ENCODE data around the gene NSMCE4A. TPM values are rescaled to one million over a fixed set of nuclear protein-coding genes. Genes with fewer than 3 reads are reported as not detected.
"Not testable (repeated sequence)": the region's sequence is repeated elsewhere in the genome, so short reads cannot be mapped to it uniquely, and the experiment has no call there.

The NSMCE4A gene
- 66.0 TPM for polyA plus RNA-seq (2013)

DNA sequence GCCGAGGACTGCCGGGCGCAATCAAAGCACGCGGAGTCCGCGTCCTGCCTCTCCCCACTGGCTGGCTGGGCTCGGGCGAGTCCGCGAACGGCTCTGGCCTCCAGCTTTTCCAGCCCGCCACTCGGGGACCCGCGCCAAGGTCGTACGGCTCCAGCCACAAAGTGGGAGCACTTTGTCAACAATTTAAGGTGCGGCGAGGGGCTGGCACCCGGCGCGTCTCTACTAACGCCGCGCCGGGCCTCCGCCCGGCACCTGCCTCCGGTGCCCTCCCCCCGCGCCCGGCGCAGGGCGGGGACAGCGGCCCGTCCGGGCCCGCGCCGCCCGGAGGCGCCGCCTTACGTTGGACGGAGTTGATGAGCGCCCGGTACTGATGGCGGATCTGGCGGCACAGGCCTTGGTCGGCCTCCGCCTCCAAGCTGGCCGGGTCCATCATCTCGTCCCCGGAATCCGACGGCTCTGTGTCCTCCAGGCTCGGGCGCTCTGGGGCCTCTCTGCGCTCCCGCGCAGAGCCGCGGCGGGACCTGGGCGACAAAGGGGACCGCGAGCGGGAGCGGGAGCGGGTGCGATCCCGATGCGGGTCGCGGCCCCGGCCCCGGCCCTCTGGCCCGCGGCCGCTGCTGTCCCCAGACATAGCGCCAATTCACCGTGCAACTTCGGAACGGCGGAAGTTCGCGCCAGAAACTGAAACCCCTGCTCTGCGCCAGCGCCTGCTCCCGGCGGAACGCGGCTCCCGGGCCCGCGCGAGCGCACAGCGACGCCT, at the start of gene NSMCE4A:
TSS of gene NSMCE4A (minus strand) at position 683 of the 760 bp plus-strand sequence. CDS start at position 631, 52 bp downstream.
- ChIA-PET POLR2A (no interaction called here), CTCF (interaction anchor here (0.6 to 1.4 kb wide), 2 partner anchors 14 to 49 kb away, joined by 3 to 4 read pairs; no protein-coding TSS in a partner anchor)
- peak; percentile 82 to 89 (median 86) for DNase-seq
- H3K4me3 ChIP-seq (ENCODE audit: control insufficient read depth in 1 of 7, extremely low read depth in 1 of 7, insufficient read depth in 4 of 7, low read depth in 2 of 7, low read length in 6 of 7), result peak within 1 kb of the TSS; percentile 58 to 91 (median 85)
- peaks cover 4 to 15% (median 13%) of the 10 kb centered on the region in 4 experiments for H3K4me1 ChIP-seq (ENCODE audit: control extremely low read depth in 1 of 4, control insufficient read depth in 4 of 4, insufficient read depth in 4 of 4, low read length in 3 of 4)
- no peaks in the 10 kb centered on the region for H3K27me3 ChIP-seq (replicated peaks in 2 of 5; ENCODE audit: control insufficient read depth in 4 of 5, insufficient read depth in 5 of 5, low read length in 4 of 5)
- H3K36me3 ChIP-seq (ENCODE audit: control insufficient read depth in 4 of 4, insufficient read depth in 4 of 4, low read length in 3 of 4), result peaks cover 4 to 20% (median 15%) of the 10 kb centered on the region in 4 experiments
- H3K9me3 ChIP-seq (ENCODE audit: control extremely low read depth in 1 of 5, control insufficient read depth in 4 of 5, insufficient read depth in 2 of 5, low read depth in 1 of 5, low read length in 4 of 5), result peaks cover 0 to 12% (median 6%) of the 10 kb centered on the region in 5 experiments
- H3K27ac ChIP-seq (ENCODE audit: insufficient read depth in 1 of 2, low read depth in 1 of 2, low read length in 2 of 2, poor library complexity in 1 of 2, severe bottlenecking in 2 of 2), result peak within 1 kb of the TSS; percentile 40 to 79
- under 1% methylated on average over 94 of the region's 101 CpGs for WGBS (ENCODE audit: insufficient coverage)

GRCh38 chr10:122023257-122023656, 48.2 kb upstream of the NSMCE4A start:
- CTCF ChIA-PET; H3K27ac ChIP-seq (ENCODE audit: insufficient read depth in 1 of 2, low read depth in 1 of 2, low read length in 2 of 2, poor library complexity in 1 of 2, severe bottlenecking in 2 of 2); H3K36me3 ChIP-seq (ENCODE audit: control insufficient read depth in 4 of 4, insufficient read depth in 4 of 4, low read length in 3 of 4); DNase-seq; H3K4me1 ChIP-seq (ENCODE audit: control extremely low read depth in 1 of 4, control insufficient read depth in 4 of 4, insufficient read depth in 4 of 4, low read length in 3 of 4); H3K9me3 ChIP-seq (ENCODE audit: control extremely low read depth in 1 of 5, control insufficient read depth in 4 of 5, insufficient read depth in 2 of 5, low read depth in 1 of 5, low read length in 4 of 5); POLR2A ChIA-PET; H3K4me3 ChIP-seq (ENCODE audit: control insufficient read depth in 1 of 7, extremely low read depth in 1 of 7, insufficient read depth in 4 of 7, low read depth in 2 of 7, low read length in 6 of 7): not testable (repeated sequence)
- WGBS (ENCODE audit: insufficient coverage), result 100% methylated on average over 4 of the region's 7 CpGs
- H3K27me3 ChIP-seq (replicated peaks in 2 of 5; ENCODE audit: control insufficient read depth in 4 of 5, insufficient read depth in 5 of 5, low read length in 4 of 5), result peaks cover 0 to 22% (median 13%) of the 10 kb centered on the region in 5 experiments

GRCh38 chr10:122022276-122022675, 47.3 kb upstream of the NSMCE4A start:
- Histone ChIP-seq H3K4me3 (ENCODE audit: control insufficient read depth in 1 of 7, extremely low read depth in 1 of 7, insufficient read depth in 4 of 7, low read depth in 2 of 7, low read length in 6 of 7) (no peak overlapping the region), H3K27ac (ENCODE audit: insufficient read depth in 1 of 2, low read depth in 1 of 2, low read length in 2 of 2, poor library complexity in 1 of 2, severe bottlenecking in 2 of 2) (no peak overlapping the region), H3K27me3 (replicated peaks in 2 of 5; ENCODE audit: control insufficient read depth in 4 of 5, insufficient read depth in 5 of 5, low read length in 4 of 5) (peaks cover 0 to 22% (median 13%) of the 10 kb centered on the region in 5 experiments), H3K36me3 (ENCODE audit: control insufficient read depth in 4 of 4, insufficient read depth in 4 of 4, low read length in 3 of 4) (no peaks in the 10 kb centered on the region), H3K9me3 (ENCODE audit: control extremely low read depth in 1 of 5, control insufficient read depth in 4 of 5, insufficient read depth in 2 of 5, low read depth in 1 of 5, low read length in 4 of 5) (no peaks in the 10 kb centered on the region), H3K4me1 (ENCODE audit: control extremely low read depth in 1 of 4, control insufficient read depth in 4 of 4, insufficient read depth in 4 of 4, low read length in 3 of 4) (no peaks in the 10 kb centered on the region)
- ChIA-PET CTCF (no interaction called here), POLR2A (no interaction called here)
- WGBS (ENCODE audit: insufficient coverage), result 100% methylated on average over 1 of the region's 4 CpGs
- DNase-seq, result no peak

- Histone ChIP-seq H3K4me3 (ENCODE audit: control insufficient read depth in 1 of 7, extremely low read depth in 1 of 7, insufficient read depth in 4 of 7, low read depth in 2 of 7, low read length in 6 of 7) (no peak overlapping the region), H3K27ac (ENCODE audit: insufficient read depth in 1 of 2, low read depth in 1 of 2, low read length in 2 of 2, poor library complexity in 1 of 2, severe bottlenecking in 2 of 2) (no peak overlapping the region), H3K36me3 (ENCODE audit: control insufficient read depth in 4 of 4, insufficient read depth in 4 of 4, low read length in 3 of 4) (no peaks in the 10 kb centered on the region), H3K4me1 (ENCODE audit: control extremely low read depth in 1 of 4, control insufficient read depth in 4 of 4, insufficient read depth in 4 of 4, low read length in 3 of 4) (no peaks in the 10 kb centered on the region), H3K9me3 (ENCODE audit: control extremely low read depth in 1 of 5, control insufficient read depth in 4 of 5, insufficient read depth in 2 of 5, low read depth in 1 of 5, low read length in 4 of 5) (no peaks in the 10 kb centered on the region), H3K27me3 (replicated peaks in 2 of 5; ENCODE audit: control insufficient read depth in 4 of 5, insufficient read depth in 5 of 5, low read length in 4 of 5) (peaks cover 0 to 23% (median 13%) of the 10 kb centered on the region in 5 experiments)
- DNase-seq, result no peak
- ChIA-PET CTCF (no interaction called here), POLR2A (no interaction called here)
- 86% methylated on average over 8 of the region's 11 CpGs for WGBS (ENCODE audit: insufficient coverage)
These were observed 46.8 kb upstream of the NSMCE4A start for GRCh38 chr10:122021828-122022227.

GRCh38 chr10:122021379-122021778, 46.4 kb upstream of the NSMCE4A start:
- H3K27ac ChIP-seq (ENCODE audit: insufficient read depth in 1 of 2, low read depth in 1 of 2, low read length in 2 of 2, poor library complexity in 1 of 2, severe bottlenecking in 2 of 2), result no peak overlapping the region
- DNase-seq, result no peak
- no peaks in the 10 kb centered on the region for H3K36me3 ChIP-seq (ENCODE audit: control insufficient read depth in 4 of 4, insufficient read depth in 4 of 4, low read length in 3 of 4)
- WGBS (ENCODE audit: insufficient coverage), result 93% methylated on average over 9 of the region's 9 CpGs
- no peaks in the 10 kb centered on the region for H3K9me3 ChIP-seq (ENCODE audit: control extremely low read depth in 1 of 5, control insufficient read depth in 4 of 5, insufficient read depth in 2 of 5, low read depth in 1 of 5, low read length in 4 of 5)
- no peaks in the 10 kb centered on the region for H3K4me1 ChIP-seq (ENCODE audit: control extremely low read depth in 1 of 4, control insufficient read depth in 4 of 4, insufficient read depth in 4 of 4, low read length in 3 of 4)
- H3K27me3 ChIP-seq (replicated peaks in 2 of 5; ENCODE audit: control insufficient read depth in 4 of 5, insufficient read depth in 5 of 5, low read length in 4 of 5), result peaks cover 0 to 26% (median 13%) of the 10 kb centered on the region in 5 experiments
- no peak overlapping the region for H3K4me3 ChIP-seq (ENCODE audit: control insufficient read depth in 1 of 7, extremely low read depth in 1 of 7, insufficient read depth in 4 of 7, low read depth in 2 of 7, low read length in 6 of 7)
- ChIA-PET CTCF (no interaction called here), POLR2A (no interaction called here)

DNA sequence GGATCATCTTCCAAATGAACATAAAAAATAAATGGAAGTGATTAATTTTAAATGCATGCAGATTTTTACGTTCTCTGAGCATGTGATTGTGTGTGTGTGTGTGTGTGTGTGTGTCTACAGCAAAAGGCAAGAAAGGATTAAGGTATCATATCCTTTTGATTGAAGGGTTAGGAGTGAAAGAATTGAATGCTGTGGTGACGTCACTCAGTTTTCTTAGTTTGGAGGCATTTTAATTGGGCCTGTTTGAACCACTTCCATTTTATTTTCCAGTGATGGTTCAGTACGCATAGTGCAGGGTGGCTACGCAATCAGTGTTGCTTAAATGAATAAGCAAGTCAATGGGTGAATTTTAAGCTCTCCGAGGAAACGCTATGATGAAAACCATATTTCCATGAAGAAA, 45.2 kb upstream of the NSMCE4A start:
- H3K4me1 ChIP-seq (ENCODE audit: control extremely low read depth in 1 of 4, control insufficient read depth in 4 of 4, insufficient read depth in 4 of 4, low read length in 3 of 4), result no peaks in the 10 kb centered on the region
- no peak overlapping the region for H3K4me3 ChIP-seq (ENCODE audit: control insufficient read depth in 1 of 7, extremely low read depth in 1 of 7, insufficient read depth in 4 of 7, low read depth in 2 of 7, low read length in 6 of 7)
- no peak overlapping the region for H3K27ac ChIP-seq (ENCODE audit: insufficient read depth in 1 of 2, low read depth in 1 of 2, low read length in 2 of 2, poor library complexity in 1 of 2, severe bottlenecking in 2 of 2)
- ChIA-PET POLR2A (no interaction called here), CTCF (no interaction called here)
- no peak for DNase-seq
- H3K9me3 ChIP-seq (ENCODE audit: control extremely low read depth in 1 of 5, control insufficient read depth in 4 of 5, insufficient read depth in 2 of 5, low read depth in 1 of 5, low read length in 4 of 5), result no peaks in the 10 kb centered on the region
- WGBS (ENCODE audit: insufficient coverage), result 94% methylated on average over 6 of the region's 6 CpGs
- H3K36me3 ChIP-seq (ENCODE audit: control insufficient read depth in 4 of 4, insufficient read depth in 4 of 4, low read length in 3 of 4), result no peaks in the 10 kb centered on the region
- peaks cover 0 to 26% (median 13%) of the 10 kb centered on the region in 5 experiments for H3K27me3 ChIP-seq (replicated peaks in 2 of 5; ENCODE audit: control insufficient read depth in 4 of 5, insufficient read depth in 5 of 5, low read length in 4 of 5)

- ChIA-PET POLR2A (no interaction called here), CTCF (no interaction called here)
- H3K9me3 ChIP-seq (ENCODE audit: control extremely low read depth in 1 of 5, control insufficient read depth in 4 of 5, insufficient read depth in 2 of 5, low read depth in 1 of 5, low read length in 4 of 5), result no peaks in the 10 kb centered on the region
- DNase-seq, result no peak
- no peaks in the 10 kb centered on the region for H3K4me1 ChIP-seq (ENCODE audit: control extremely low read depth in 1 of 4, control insufficient read depth in 4 of 4, insufficient read depth in 4 of 4, low read length in 3 of 4)
- H3K36me3 ChIP-seq (ENCODE audit: control insufficient read depth in 4 of 4, insufficient read depth in 4 of 4, low read length in 3 of 4), result no peaks in the 10 kb centered on the region
- H3K27ac ChIP-seq (ENCODE audit: insufficient read depth in 1 of 2, low read depth in 1 of 2, low read length in 2 of 2, poor library complexity in 1 of 2, severe bottlenecking in 2 of 2), result no peak overlapping the region
- WGBS (ENCODE audit: insufficient coverage), result 71% methylated on average over 22 of the region's 24 CpGs
- peaks cover 0 to 26% (median 13%) of the 10 kb centered on the region in 5 experiments for H3K27me3 ChIP-seq (replicated peaks in 2 of 5; ENCODE audit: control insufficient read depth in 4 of 5, insufficient read depth in 5 of 5, low read length in 4 of 5)
- no peak overlapping the region for H3K4me3 ChIP-seq (ENCODE audit: control insufficient read depth in 1 of 7, extremely low read depth in 1 of 7, insufficient read depth in 4 of 7, low read depth in 2 of 7, low read length in 6 of 7)
These were observed 44.5 kb upstream of the NSMCE4A start for GRCh38 chr10:122019414-122019975.

Measured in common myeloid progenitor, CD34-positive (primary cell).